K562 (cell line): ENCODE results near the gene FNDC11. TPM values are rescaled to one million over a fixed set of nuclear protein-coding genes. Genes with fewer than 3 reads are reported as not detected.

ENCODE experiments used
- ATAC-seq: fragments of 200-7000 bp; cut with Tn5 transposase; 3 replicates; pipeline ENCODE4 v1.9.1; 2020; ENCODE audit warnings: moderate library complexity
- BruUV-seq: library from RNA; stranded (reverse); fragments of 400-500 nt; replicated peaks from 2 replicates; lab custom pipeline; 2021; lab: Mats Ljungman, UMichigan
- CTCF ChIA-PET: fragments of 300-600 bp; formaldehyde crosslinking; extraction: SDS; loops from one replicate; lab custom pipeline; 2021; ENCODE audit warnings: low intra/inter-chr PET ratio; lab: Yijun Ruan, JAX
- POLR2A ChIA-PET: fragments of 300-600, 350-650 bp; sonication (Branson Sonifier 250); formaldehyde crosslinking; extraction: SDS; loops from one replicate; lab custom pipeline; 2021; ENCODE audit warnings: antibody characterized with exemption, inconsistent platforms; lab: Yijun Ruan, JAX
- DNase-seq, 4 experiments: peaks; one replicate each; pipeline versions ENCODE4 v3.0.0 to v3.0.0-alpha.2; 2011 to 2018; ENCODE audit warnings: low spot score in 3 of 4, mixed read lengths in 3 of 4; ENCODE audit errors: extremely low read depth in 1 of 4
- FAIRE-seq: peaks from 2 replicates; lab custom pipeline; 2011; peaks lifted over from hg19 to GRCh38; lab: Jason Lieb, UNC
- H2AFZ ChIP-seq: 2 replicates; pipeline ENCODE4 v1.6.0; 2011; ENCODE audit warnings: low read depth, low read length, control low read depth, inconsistent platforms
- H3K27ac ChIP-seq: fragments of 200-600 bp; 3 replicates; pipeline ENCODE4 v1.8.0; 2011; ENCODE audit warnings: low read depth, mild to moderate bottlenecking, control low read depth, inconsistent platforms, low read length, moderate library complexity, mixed read lengths; ENCODE audit errors: extremely low read depth
- H3K27me3 ChIP-seq, 2 experiments: fragments of 300-600 bp in 1 of 2; 2 replicates in 1 of 2; 3 replicates in 1 of 2; pipeline versions ENCODE4 v1.6.0 to v1.8.0; 2011; ENCODE audit warnings: inconsistent platforms in 2 of 2, low read length in 2 of 2, mild to moderate bottlenecking in 1 of 2, mixed read lengths in 1 of 2, moderate library complexity in 1 of 2; ENCODE audit not compliant: control insufficient read depth in 2 of 2, insufficient read depth in 2 of 2
- H3K36me3 ChIP-seq: fragments of 300-600 bp; 3 replicates; pipeline ENCODE4 v1.8.0; 2011; ENCODE audit warnings: mild to moderate bottlenecking, low read length, inconsistent platforms; ENCODE audit not compliant: control insufficient read depth, insufficient read depth
- H3K4me1 ChIP-seq, 2 experiments: fragments of 200-600 bp in 1 of 2; replicated peaks in 1 of 2; 2 replicates in 1 of 2; 3 replicates in 1 of 2; pipeline versions ENCODE4 v1.5.1 to v1.8.0; 2011; ENCODE audit warnings: inconsistent platforms in 2 of 2, low read length in 2 of 2, mild to moderate bottlenecking in 1 of 2, mixed read lengths in 1 of 2, moderate library complexity in 1 of 2; ENCODE audit not compliant: control insufficient read depth in 2 of 2, insufficient read depth in 2 of 2
- H3K4me2 ChIP-seq: 2 replicates; pipeline ENCODE4 v1.6.1; 2011; ENCODE audit warnings: low read length, control low read depth, inconsistent platforms, mixed read lengths; ENCODE audit not compliant: insufficient read depth
- H3K4me3 ChIP-seq: fragments of 200-600 bp; sonication (generic), shearing (Covaris generic); 2 replicates; pipeline ENCODE4 v1.5.1; 2016; ENCODE audit warnings: control low read depth, inconsistent platforms
- H3K79me2 ChIP-seq: fragments of 200-600 bp; 3 replicates; pipeline ENCODE4 v1.8.0; 2011; ENCODE audit warnings: low read length, inconsistent platforms; ENCODE audit not compliant: control insufficient read depth, insufficient read depth
- H3K9ac ChIP-seq, 2 experiments: 2 replicates each; pipeline versions ENCODE4 v1.6.0 to v1.6.1; 2011; ENCODE audit warnings: low read depth in 2 of 2, low read length in 2 of 2, control low read depth in 1 of 2, inconsistent platforms in 1 of 2, mild to moderate bottlenecking in 1 of 2, mixed read lengths in 1 of 2; ENCODE audit not compliant: insufficient read depth in 1 of 2
- H3K9me1 ChIP-seq: one replicate; pipeline ENCODE4 v1.6.0; 2011; ENCODE audit warnings: inconsistent platforms, mild to moderate bottlenecking, low read length, moderate library complexity; ENCODE audit not compliant: control insufficient read depth, insufficient read depth
- H3K9me3 ChIP-seq: replicated peaks from 2 replicates; pipeline ENCODE4 v1.5.1; 2011; ENCODE audit warnings: low read depth, low read length, inconsistent platforms; ENCODE audit not compliant: control insufficient read depth, insufficient read depth
- H4K20me1 ChIP-seq: replicated peaks from 2 replicates; pipeline ENCODE4 v1.6.1; 2011; ENCODE audit warnings: low read length, inconsistent platforms, mixed read lengths; ENCODE audit not compliant: control insufficient read depth, insufficient read depth
- ATF6 ChIP-seq: sonication (generic); formaldehyde crosslinking; IDR thresholded peaks from 2 replicates; pipeline ENCODE4 v1.4.0; 2020; ENCODE audit warnings: mild to moderate bottlenecking, missing genetic modification reagents
- ETV5 ChIP-seq: sonication (generic); formaldehyde crosslinking; IDR thresholded peaks from 2 replicates; pipeline ENCODE4 v1.4.0; 2020; ENCODE audit warnings: low read depth, mild to moderate bottlenecking, missing genetic modification reagents
- FOXJ2 ChIP-seq: fragments of 200-800 bp; sonication (Bioruptor generic); IDR thresholded peaks from 2 replicates; pipeline ENCODE4 v1.6.1; 2016; ENCODE audit warnings: missing genetic modification characterization, missing compliant biosample characterization
- GATAD2B ChIP-seq: fragments of 450-650 bp; IDR thresholded peaks from 2 replicates; pipeline ENCODE4 v1.6.1; 2017; ENCODE audit warnings: mild to moderate bottlenecking, borderline replicate concordance
- HMGXB4 ChIP-seq: sonication (generic); formaldehyde crosslinking; IDR thresholded peaks from 2 replicates; pipeline ENCODE4 v1.8.1; 2023; ENCODE audit warnings: mild to moderate bottlenecking, missing genetic modification reagents
- MCM7 ChIP-seq, 2 experiments: fragments of 450-650 bp; IDR thresholded peaks; 2 replicates each; pipeline ENCODE4 v1.6.1; 2016 to 2018
- MXI1 ChIP-seq: IDR thresholded peaks from 2 replicates; pipeline ENCODE4 v1.6.1; 2011; ENCODE audit warnings: low read depth, mild to moderate bottlenecking, improper control_type of control experiment, low read length
- NR0B1 ChIP-seq: fragments of 450-650 bp; IDR thresholded peaks from one replicate; pipeline ENCODE4 v1.6.1; 2018; ENCODE audit warnings: mild to moderate bottlenecking, moderate library complexity; ENCODE audit not compliant: partially characterized antibody
- NR1H2 ChIP-seq: sonication (generic); formaldehyde crosslinking; IDR thresholded peaks from 2 replicates; pipeline ENCODE4 v1.4.0; 2020; ENCODE audit warnings: mild to moderate bottlenecking, missing genetic modification reagents
- PKNOX1 ChIP-seq: fragments of 450-650 bp; IDR thresholded peaks from 2 replicates; pipeline ENCODE4 v1.6.1; 2016
- SAFB ChIP-seq: fragments of 200-400 bp; formaldehyde crosslinking; IDR thresholded peaks from 2 replicates; pipeline ENCODE4 v1.6.1; 2017; ENCODE audit warnings: low read depth, low read length, borderline replicate concordance
- USF2 ChIP-seq: sonication (generic); formaldehyde crosslinking; IDR thresholded peaks from 2 replicates; pipeline ENCODE4 v1.5.0; 2020; ENCODE audit warnings: missing genetic modification reagents
- ZNF143 ChIP-seq: sonication (generic); formaldehyde crosslinking; IDR thresholded peaks from 2 replicates; pipeline ENCODE4 v1.9.0; 2022; ENCODE audit warnings: mild to moderate bottlenecking, missing genetic modification reagents
- ZNF444 ChIP-seq: fragments of 250-450 bp; sonication (Bioruptor Pico); IDR thresholded peaks from 2 replicates; pipeline ENCODE4 v1.4.0; 2020; ENCODE audit warnings: mild to moderate bottlenecking, moderate library complexity
- WGBS: fragments of 100-300 bp; shearing (Covaris generic); methylation state at CpG from one replicate; pipeline ENCODE4 v1.1.6; 2016; ENCODE audit warnings: low coverage, mixed read lengths; ENCODE audit not compliant: insufficient coverage; ENCODE audit errors: missing lambda C conversion rate; 5-methylcytosine and 5-hydroxymethylcytosine counted together
- in situ Hi-C: fragments of 300-500 bp; cut with MboI; formaldehyde crosslinking; loops from 4 replicates; pipeline ENCODE4 v1.15.0; 2018; ENCODE audit warnings: inconsistent platforms, mixed read lengths
- intact Hi-C: fragments of 100-400 bp; cut with micrococcal nuclease; formaldehyde crosslinking; loops from 2 replicates; pipeline ENCODE4 v1.14.2; 2022
- polyA plus RNA-seq, 8 experiments: library from polyadenylated mRNA; depleted of rRNA in 4 of 8; stranded (reverse) in 5 of 8; unstranded in 3 of 8; fragments of >200 nt; fragmentation: Nextera tagmentation in 2 of 8; fragmentation: Illumina TruSeq in 1 of 8; extraction: Ambion mirVana in 2 of 8; extraction: Trizol in 1 of 8; gene quantifications; 2 replicates each; pipeline versions ENCODE4 v1.2.1 to v1.2.3, GENCODE V29; 2011 to 2014; ENCODE audit warnings: inconsistent platforms in 1 of 8, missing spikeins in 1 of 8
- total RNA-seq, 7 experiments: library from RNA; depleted of rRNA in 6 of 7; stranded (reverse); fragments of >200 nt in 6 of 7; fragmentation: Illumina TruSeq in 2 of 7; extraction: Trizol in 2 of 7; gene quantifications; 2 replicates each; pipeline versions ENCODE4 v1.2.1 to v1.2.3, GENCODE V29; 2011 to 2021; ENCODE audit warnings: low replicate concordance in 1 of 7

FNDC11 gene
- total and polyA plus RNA-seq, 9 of the 15 experiments (the other 6 are each of a cell fraction or from before 2014, with no cell fraction given), result 0.08 to 2.3 (median 0.64) TPM; not detected in 2

- Histone ChIP-seq H3K9me1 (peaks cover 3% of the 10 kb centered on the region), H3K4me1 (peaks cover 8 to 54% of the 10 kb centered on the region in 2 experiments), H3K9ac (no peak overlapping the region), H2AFZ (no peak overlapping the region; the same call in 1 of the 2 replicates), H3K36me3 (no peaks in the 10 kb centered on the region), H3K27me3 (no peaks in the 10 kb centered on the region), H4K20me1 (peaks cover 3% of the 10 kb centered on the region; the same call in 1 of the 2 replicates), H3K4me3 (no peak overlapping the region), H3K4me2 (no peak overlapping the region), H3K79me2 (no peaks in the 10 kb centered on the region), H3K27ac (no peak overlapping the region), H3K9me3 (no peaks in the 10 kb centered on the region)
- intact Hi-C loops, result no loop called here
- no TSS peak for BruUV-seq
- ATAC-seq (no peak), DNase-seq (no peak), FAIRE-seq (no peak)
- ChIA-PET POLR2A (interaction anchor here (1.3 kb wide), 1 partner anchor 33 kb away, joined by 3 read pairs; no protein-coding TSS in a partner anchor), CTCF (no interaction called here)
- no peak for TF ChIP-seq PKNOX1
- no peak for TF ChIP-seq ATF6 (CRISPR knock-in tag)
- TF ChIP-seq ETV5, result no peak
- TF ChIP-seq NR1H2, result no peak
- no peak for TF ChIP-seq MXI1
- TF ChIP-seq ZNF143 (CRISPR knock-in tag), result no peak
- TF ChIP-seq USF2 (CRISPR knock-in tag), result no peak
- TF ChIP-seq GATAD2B, result no peak
- TF ChIP-seq MCM7 (IDR thresholded peaks at IDR 0.05), result no peak
- no peak for TF ChIP-seq ZNF444 (CRISPR knock-in tag)
- TF ChIP-seq SAFB, result no peak
- no peak for TF ChIP-seq NR0B1
- no peak for TF ChIP-seq HMGXB4 (CRISPR knock-in tag)
- TF ChIP-seq FOXJ2, result no peak
- 51% methylated on average over 5 of the region's 7 CpGs for WGBS
- in situ Hi-C loops, result no loop called here
Measured at GRCh38 chr20:63576311-63576710, 22.4 kb downstream of the FNDC11 start.
